ENCODE data around the gene HOXC12.

The HOXC12 gene

GRCh38 chr12:53977596-53978445 is 23.1 kb downstream of the HOXC12 start:
- no peak for TF ChIP-seq CTCF (IDR thresholded peaks at IDR 0.05)

GRCh38 chr12:53978477-53979356 is 24.0 kb downstream of the HOXC12 start:
- no peak for TF ChIP-seq CTCF (IDR thresholded peaks at IDR 0.05)

DNA sequence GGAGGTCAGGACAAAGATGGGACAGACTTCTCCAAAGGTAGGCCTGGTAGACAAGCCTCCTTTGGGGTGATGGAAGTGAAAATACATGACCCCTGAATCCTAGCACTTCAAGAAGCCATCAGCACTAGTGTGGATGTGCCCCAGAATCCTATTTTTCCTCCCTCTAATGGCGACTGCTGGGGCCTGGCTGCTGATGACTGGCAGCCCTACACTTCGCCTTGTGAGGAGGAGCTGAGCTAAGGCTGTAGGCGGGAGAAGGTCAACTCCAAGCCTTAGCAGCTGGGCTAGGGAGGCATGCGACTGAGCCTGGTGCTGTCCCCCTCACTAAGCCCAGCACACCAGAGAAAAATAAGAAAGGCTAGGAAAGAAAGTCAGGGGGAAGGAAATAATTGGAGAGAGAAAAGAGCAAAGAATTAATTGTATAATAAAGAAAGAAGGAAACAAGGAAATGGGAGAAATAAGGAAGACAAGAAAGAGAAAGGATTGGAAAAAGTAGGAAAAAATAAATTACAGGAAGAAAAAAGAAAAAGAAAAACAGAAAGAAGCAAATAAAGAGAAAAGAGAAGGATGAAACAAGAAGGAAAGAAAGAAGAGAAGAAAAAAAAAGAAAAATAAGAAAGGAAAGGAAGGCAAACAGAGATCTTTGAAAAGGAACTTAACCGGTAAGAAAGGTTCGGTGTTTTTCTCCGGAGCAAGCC is 25.6 kb downstream of the HOXC12 start:
- TF ChIP-seq CTCF (IDR thresholded peaks at IDR 0.05), result no peak

- TF ChIP-seq CTCF (IDR thresholded peaks at IDR 0.05), result no peak
Observed at GRCh38 chr12:53980802-53981496, 26.2 kb downstream of the HOXC12 start.

DNA sequence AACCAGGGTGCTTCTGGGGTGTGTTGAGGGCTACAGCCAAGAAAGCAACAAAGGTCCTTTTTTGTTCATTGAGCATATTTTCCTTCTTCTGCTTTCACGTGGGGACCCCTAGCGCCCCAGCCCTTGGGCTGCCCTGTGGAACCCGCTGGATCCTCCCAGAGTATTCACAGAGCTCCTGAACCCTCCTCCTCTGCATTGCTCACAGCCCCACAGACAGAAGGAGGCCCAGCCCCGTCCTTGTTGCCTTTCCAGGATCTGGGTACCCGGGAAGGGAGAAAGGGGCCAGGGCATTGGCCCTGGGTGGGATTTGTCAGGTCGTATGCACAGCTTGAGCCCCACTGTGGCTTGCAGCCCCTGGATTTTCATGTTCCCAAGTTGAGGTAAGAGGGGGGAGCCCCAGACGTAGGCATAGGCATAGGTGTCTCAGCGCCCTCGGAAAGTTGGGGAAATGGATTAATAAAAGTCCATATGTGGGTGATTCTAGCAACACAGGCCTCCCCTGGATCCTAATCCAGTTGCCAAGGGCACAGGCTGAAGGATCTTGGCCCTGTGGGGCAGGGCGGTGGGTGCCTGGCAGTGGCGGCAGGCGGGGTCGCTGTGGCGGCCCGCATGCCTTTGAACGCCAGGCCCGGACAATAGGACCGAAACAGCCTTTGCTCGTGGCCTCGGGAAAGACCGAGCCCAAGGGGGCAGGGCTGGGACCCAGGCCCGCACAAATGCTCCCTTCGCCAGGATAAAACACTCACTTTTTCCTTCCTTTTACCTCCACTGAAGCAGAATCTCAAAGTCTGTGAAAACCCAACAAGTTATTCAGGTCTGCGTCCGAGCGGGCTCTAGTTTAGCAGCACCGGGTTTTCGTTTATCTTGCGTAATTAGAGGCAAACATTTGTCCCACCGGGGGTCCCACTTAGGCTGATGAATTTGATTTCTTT is 27.2 kb downstream of the HOXC12 start:
- no peak for TF ChIP-seq CTCF (IDR thresholded peaks at IDR 0.05)

- no peak for TF ChIP-seq CTCF (IDR thresholded peaks at IDR 0.05)
Observed at GRCh38 chr12:53982648-53983567, 28.2 kb downstream of the HOXC12 start.
